Measurements from ENCODE around the gene ABHD6.
"Not testable (repeated sequence)": the region's sequence is repeated elsewhere in the genome, so short reads cannot be mapped to it uniquely, and the experiment has no call there.

The ABHD6 gene

GRCh38 chr3:58272891-58273290 is 35.3 kb downstream of the ABHD6 start:
- DNase-seq (ENCODE audit: low read depth), result no peak
- TF ChIP-seq CTCF (IDR thresholded peaks at IDR 0.05; ENCODE audit: insufficient read depth, low read depth, low read length, missing control alignments), result no peak
- no peak overlapping the region for H3K4me3 ChIP-seq (ENCODE audit: low read length)

DNA sequence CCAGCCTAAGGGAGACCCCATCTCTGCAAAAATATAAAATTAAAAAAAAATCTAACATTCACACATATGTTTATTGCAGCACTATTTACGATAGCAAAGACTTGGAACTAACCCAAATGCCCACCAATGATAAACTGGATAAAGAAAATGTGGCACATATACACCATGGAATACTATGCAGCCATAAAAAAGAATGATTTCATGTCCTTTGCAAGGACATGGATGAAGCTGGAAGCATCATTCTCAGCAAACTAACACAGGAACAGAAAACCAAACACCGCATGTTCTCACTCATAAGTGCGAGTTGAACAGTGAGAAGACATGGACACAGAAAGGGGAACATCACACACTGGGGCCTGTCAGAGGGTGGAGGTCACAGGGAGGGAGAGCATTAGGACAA is 35.8 kb downstream of the ABHD6 start:
- DNase-seq (ENCODE audit: low read depth); H3K4me3 ChIP-seq (ENCODE audit: low read length): not testable (repeated sequence)

DNA sequence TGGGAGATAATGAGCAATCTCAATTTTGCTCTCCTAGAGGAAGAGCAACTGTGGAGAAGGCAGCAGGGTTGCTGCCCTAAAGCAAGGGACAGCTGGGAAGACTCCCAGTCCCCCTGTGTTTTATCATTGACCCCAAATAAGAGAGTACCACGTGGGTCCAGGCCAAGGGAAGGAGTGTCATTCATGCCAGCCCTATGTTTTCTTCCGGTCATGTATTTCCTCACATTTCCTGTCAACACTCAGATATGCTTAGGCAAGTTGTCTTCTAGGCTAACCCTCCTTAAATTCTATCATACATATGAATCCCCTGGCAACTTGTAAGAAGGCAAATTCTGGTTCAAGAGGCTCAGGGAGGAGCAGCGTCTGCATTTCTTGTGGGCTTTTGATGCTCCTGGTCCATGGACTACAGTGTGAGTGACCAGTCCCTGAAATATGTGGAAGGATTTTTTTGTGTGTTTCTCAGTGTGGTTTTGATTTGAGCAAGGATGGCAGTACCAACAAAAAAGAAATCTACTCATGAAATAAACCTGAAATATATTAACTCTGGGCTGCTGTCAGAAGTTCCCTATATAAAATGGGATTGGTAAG is 36.5 kb downstream of the ABHD6 start:
- no peak for DNase-seq (ENCODE audit: low read depth)
- H3K4me3 ChIP-seq (ENCODE audit: low read length), result no peak overlapping the region
- no peak for TF ChIP-seq CTCF (IDR thresholded peaks at IDR 0.05; ENCODE audit: insufficient read depth, low read depth, low read length, missing control alignments)

- TF ChIP-seq CTCF (IDR thresholded peaks at IDR 0.05; ENCODE audit: insufficient read depth, low read depth, low read length, missing control alignments), result no peak
- no peak for DNase-seq (ENCODE audit: low read depth)
- H3K4me3 ChIP-seq (ENCODE audit: low read length), result no peak overlapping the region
Observed at GRCh38 chr3:58281069-58281468, 43.5 kb downstream of the ABHD6 start.

DNA sequence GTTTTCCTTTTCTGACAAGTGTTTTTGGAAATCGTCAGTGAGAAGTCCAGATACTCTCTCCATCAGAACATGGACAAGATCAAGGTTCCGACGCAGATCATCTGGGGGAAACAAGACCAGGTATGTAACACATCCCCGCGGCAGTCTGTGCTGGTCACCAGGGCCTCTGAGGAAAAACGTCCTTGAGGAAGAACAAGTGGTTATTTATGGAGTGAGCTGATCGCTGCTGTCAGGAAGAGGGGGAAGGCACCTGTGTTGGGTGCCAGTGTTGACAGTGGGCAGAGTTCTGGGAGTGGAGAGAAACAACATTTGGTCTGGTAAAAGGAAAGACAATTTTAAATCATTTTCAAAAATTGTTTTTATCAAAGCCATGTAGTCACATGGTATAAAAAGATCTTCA is 47.7 kb downstream of the ABHD6 start:
- H3K4me3 ChIP-seq (ENCODE audit: low read length), result no peak overlapping the region
- no peak for TF ChIP-seq CTCF (IDR thresholded peaks at IDR 0.05; ENCODE audit: insufficient read depth, low read depth, low read length, missing control alignments)
- no peak for DNase-seq (ENCODE audit: low read depth)

- no peak for DNase-seq (ENCODE audit: low read depth)
- H3K4me3 ChIP-seq (ENCODE audit: low read length), result no peak overlapping the region
- TF ChIP-seq CTCF (IDR thresholded peaks at IDR 0.05; ENCODE audit: insufficient read depth, low read depth, low read length, missing control alignments), result no peak
Observed at GRCh38 chr3:58287354-58287753, 49.8 kb downstream of the ABHD6 start.

DNA sequence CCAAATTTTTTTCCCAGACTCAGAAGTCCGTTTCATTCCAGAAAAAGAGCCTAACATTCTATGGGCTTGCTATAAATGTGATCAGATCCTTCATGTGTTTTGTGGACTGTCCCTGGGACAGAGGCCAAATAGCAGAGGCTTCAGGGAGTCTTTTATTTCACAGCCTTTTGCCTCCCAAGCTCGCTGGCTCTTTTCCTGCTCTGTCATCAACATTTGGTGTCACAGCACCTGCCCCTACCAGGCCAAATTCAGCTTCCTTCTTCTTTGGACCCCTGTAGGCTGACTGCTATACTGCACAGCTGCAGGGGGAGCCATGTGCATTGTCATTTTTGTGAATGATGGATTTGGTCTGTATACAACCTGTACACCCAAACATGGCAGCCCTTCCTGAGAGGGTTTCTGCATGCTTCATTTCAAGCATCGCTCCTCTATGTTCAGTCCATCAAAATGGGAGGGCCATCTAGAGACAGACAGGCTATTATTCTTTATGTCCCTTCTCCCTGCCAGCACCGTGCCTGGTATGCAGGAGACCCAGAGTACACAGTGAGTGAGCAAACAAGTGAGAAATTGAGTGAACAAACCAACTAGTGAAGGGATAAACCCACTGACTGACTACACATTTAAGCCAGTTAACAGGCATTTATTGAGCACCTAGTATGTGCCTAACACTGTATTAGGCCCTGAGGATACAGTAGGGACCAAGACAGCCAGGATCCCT is 50.6 kb downstream of the ABHD6 start:
- no peak for TF ChIP-seq CTCF (IDR thresholded peaks at IDR 0.05; ENCODE audit: insufficient read depth, low read depth, low read length, missing control alignments)
- no peak for DNase-seq (ENCODE audit: low read depth)
- no peak overlapping the region for H3K4me3 ChIP-seq (ENCODE audit: low read length)

DNA sequence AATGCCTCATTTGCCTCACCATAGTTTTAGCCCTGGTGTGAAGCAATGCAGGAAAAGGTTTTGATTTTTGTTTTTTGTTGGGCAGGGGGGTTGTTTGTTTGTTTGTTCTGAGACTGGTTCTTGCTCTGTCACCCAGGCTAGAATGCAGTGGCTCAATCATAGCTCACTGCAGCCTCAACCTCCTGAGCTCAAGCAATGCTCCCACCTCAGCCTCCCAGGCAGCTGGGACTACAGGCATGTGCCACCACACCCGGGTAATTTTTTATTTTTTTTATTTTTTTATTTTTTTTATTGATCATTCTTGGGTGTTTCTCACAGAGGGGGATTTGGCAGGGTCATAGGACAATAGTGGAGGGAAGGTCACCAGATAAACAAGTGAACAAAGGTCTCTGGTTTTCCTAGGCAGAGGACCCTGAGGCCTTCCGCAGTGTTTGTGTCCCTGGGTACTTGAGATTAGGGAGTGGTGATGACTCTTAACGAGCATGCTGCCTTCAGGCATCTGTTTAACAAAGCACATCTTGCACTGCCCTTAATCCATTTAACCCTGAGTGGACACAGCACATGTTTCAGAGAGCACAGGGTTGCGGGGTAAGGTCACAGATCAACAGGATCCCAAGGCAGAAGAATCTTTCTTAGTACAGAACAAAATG is 51.5 kb downstream of the ABHD6 start:
- not testable (repeated sequence) for DNase-seq (ENCODE audit: low read depth); H3K4me3 ChIP-seq (ENCODE audit: low read length)

- H3K4me3 ChIP-seq (ENCODE audit: low read length); DNase-seq (ENCODE audit: low read depth): not testable (repeated sequence)
Observed at GRCh38 chr3:58290446-58290845, 52.9 kb downstream of the ABHD6 start.

Measured in epithelial cell of esophagus (primary cell).